HG02885 (cell line): ENCODE data around the gene KDM8.

Experiments
- ATAC-seq: cut with Tn5 transposase; IDR thresholded peaks from one replicate; pipeline ENCODE4 v1.9.1; 2021; ENCODE audit warnings: mild to moderate bottlenecking; ENCODE audit not compliant: unreplicated experiment, poor library complexity

Gene KDM8

DNA sequence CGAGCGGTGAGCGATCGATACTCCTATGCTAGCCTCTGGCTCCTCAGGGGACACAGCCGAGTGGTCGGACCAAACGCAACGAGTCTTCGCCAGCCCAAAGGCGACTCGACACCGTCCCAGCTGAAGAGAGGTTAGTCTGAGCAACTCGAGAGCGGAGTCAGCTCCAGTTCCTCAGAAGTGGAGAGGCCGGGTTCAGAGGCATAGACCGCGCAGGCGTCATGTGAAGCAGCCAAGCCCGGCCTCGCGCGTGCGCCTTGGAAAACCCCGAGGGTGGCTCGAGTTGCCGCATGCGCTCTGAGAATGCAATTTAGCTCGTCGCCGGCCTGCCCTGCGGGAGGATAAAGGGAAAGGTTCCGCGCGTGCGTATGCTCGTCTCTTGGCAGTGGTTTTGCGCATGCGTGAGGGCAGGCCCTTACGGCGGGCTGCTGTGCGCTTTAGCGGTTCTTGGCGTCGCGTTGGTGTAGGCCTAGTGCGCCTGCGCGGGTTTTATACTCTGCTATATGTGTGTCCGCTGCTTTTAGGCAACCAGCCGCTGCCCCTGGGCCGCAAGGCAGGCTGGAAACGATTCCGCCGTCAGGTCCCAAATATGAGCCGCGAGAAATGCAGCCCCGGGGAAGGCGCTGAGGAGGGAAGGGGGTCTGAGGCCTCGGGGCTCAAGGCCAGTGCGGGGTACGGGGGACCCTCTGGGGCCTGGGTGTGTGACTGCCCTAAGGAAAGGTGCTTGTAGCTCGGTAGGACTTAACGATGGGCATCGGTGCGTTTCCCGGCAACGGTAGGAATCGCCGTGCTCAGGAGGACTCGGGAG, at the start of gene KDM8:
Gene KDM8 (plus strand): TSS at position 20 of the 805 bp plus-strand sequence. CDS start 6,598 bp downstream, outside the sequence.
- peak; percentile 83 for ATAC-seq

DNA sequence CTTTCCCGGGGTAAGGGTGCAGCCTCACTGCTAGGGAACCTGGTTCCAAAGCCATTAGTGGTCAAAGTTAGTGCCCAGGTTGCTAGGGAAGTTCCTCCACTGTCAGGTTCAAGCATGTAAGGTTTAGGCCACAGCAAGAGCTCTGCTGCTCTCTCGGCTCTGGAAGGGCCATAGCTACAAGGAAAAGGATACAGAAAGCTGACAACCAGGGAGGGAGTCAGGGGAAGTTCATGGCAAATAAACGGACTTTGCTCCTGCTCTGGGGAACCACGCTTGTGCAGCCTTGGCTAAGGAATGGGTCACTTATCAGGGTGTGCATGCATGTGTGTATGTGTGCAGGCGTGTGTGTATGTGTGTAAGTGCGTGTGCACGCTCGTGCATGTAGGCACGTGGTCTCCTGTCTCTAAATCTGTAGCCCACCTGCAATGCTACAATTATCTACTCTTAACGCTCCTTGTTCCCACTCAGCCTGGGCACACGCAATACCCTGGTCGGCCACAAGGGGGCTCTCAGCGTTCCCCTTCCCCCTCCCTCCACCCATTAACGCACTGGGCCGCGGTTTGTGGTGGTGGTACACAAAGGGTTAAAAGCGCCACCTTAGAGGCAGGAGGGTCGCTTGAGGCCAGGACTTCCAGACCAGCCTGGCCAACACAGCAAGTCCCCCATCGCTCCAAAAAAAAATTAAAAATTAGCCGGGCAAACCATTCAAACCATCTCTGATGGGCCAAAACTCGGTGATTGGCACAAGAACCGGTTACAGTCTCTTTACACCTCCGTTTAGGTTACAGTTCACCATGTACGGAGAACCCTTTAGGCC, 48.4 kb upstream of the KDM8 start:
- no peak for ATAC-seq

DNA sequence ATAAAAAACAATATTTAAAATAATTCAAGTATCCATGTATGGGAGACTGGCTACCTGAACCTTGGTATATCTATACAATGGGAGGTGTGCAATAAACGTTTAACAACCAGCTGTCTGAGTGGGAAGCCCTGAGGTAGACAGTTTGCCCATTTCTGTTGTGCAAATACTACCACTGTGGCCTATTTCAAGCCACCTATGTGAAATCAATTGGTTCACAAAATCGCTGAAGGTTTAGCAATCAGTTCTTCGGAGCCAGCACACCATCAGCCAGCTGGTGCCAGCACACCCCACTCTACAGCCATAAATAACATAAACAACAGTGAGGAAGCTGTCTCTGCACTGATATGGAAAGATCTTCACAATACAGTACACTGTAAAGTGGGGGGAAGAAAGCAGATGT, 46.7 kb upstream of the KDM8 start:
- ATAC-seq, result no peak

DNA sequence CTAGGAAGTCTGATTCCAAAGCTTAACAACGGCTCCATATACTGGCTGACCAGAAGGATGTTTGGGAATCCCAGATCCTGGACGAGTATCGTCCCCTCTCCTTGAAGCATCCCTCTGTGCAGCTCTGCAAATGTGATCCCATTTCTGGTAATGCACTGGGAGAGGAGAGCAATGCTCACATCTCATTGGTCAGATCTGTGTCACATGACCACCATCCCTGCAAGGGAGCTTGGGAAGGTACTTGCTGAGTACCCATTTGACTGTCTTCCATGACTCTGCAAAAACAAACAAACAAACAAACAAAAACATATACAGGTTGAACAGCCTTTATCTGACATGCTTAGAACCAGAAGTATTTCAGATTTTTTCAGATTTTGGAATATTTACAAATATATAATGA, 41.9 kb upstream of the KDM8 start:
- no peak for ATAC-seq

DNA sequence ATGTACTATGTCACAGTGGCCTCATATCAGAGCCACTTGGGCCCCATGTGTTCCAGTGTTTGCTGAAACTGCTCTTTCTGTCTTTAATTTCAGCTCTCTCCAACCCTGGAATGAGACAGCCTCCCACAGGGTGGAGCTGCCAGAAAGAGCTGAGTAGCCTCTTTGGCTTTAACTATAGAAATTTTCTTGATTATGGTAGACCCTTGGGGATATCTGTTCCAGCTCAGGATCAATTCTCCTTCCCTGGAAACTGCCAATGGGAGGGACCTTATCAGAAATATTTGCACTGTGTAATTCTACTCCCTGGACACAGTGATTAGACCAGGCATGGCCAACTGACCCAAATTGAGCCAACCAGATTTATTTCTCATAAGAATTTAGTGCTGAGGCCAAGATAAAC, 39.0 kb upstream of the KDM8 start:
- ATAC-seq, result no peak

DNA sequence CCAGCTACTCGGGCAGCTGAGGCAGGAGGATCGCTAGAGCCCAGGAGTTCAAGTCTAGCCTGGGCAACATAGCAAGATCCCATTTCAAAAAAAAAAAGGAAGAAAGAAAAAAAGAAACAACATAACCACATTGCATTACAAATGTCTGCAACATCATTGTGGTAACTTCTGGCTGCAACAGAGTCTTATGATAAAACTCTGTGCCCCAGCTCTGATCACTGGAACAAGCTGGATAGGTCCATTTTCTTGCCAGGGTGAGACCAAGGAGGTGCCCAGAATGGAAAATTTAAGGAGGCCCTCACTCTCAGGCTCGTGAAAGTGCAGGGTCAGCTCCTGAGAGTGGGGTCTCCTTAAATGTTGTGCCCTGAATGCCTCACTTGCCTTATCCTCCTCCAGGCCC, 37.8 kb upstream of the KDM8 start:
- ATAC-seq, result no peak

DNA sequence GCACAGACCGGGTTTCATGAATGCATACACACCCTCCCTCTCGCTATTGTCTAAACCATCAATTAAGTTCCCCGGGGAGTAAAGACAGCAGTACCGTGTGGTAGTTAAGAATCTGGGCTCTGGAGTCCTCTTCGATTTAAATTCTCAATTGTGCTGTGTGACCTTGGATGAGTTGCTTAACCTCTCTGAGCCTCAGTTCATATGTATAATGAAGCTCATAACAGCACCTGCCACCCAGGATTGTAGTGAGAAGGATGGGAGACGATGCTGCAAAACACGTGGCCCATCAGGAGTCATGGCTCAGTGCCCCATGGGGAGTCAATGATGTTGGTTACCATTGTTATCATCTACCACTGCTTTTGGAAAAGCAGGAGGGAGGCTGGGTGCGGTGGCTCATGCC, 34.5 kb upstream of the KDM8 start:
- no peak for ATAC-seq

DNA sequence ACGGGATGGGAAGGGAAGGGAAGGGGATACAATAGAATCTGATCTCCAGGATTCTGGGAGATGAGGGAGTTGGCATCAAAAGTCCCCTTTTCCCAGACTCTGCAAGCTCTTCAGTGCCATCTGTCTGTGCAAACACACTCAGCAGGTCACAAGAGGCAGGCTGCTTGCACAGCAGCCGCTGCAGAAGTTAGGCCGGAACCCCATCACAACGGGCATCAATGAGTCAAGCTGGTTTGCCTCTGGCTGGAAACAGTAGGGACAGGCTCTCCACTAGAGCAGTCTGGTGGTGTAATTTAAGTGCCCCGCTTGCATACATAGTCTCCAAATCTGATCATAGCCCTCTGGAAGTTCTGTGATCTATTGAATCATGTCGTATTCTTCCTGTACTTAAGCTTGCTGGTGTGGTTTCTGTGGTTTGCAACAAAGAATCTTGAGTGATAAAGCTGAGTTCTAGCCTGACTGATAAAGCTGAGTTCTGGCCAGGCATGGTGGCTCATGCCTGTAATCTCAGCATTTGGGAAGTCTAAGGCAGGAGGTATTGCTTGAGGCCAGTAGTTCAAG, 33.7 kb upstream of the KDM8 start:
- no peak for ATAC-seq

DNA sequence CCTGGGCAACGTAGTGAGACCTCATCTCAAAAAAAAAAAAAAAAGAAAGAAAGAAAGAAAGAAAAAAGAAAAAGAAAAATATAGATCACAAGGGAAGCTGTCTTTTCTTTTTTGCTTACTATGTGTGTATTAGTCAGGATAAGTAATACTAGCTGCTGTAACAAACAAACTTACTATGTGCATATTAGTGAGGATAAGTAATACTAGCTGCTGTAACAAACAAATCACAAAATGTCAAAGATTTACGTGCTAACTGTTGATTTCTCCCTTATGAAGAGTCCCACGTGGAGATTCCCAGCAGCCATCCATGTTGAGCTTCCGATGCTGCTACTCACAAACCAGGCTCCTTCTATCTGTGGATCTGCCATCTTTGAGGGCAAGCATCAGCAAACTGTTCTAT, 31.7 kb upstream of the KDM8 start:
- ATAC-seq, result no peak

DNA sequence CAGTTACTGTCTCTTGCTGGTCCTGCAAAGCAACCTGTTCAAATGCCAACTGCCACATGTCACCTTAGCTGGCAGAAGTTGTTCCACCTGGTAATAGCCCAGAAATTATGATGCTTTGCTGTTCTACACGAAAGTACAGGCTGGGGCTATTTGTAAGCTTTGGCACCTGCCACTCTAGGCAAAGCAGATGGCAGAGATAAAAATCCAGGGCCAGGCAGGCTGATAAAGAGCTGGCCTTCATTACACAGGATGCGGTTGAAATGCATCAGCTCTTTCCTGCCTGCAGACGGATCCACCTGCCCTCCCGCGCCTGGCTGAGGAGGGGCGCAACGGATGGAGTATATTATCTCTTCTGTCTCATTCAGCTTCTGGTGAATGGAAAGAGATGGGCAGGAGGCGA, 29.3 kb upstream of the KDM8 start:
- ATAC-seq, result no peak

DNA sequence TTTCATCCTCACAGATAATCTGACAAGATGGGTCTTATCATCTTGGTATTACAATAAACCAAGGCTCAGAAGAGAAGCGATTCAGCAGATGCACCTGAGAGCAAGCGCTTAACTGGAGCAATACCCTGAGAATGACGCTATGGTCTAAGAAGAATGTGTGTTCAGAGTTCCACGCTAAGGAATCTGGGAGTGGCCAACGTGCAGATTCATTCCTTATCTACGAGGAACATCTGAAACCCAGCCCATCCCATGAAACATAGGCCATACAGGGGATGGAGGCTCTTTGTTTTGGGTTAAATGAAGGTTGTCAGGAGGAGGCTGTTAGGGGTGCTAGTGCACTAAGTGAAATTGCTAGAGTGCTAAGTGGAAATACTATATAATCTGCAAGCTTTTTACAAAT, 28.5 kb upstream of the KDM8 start:
- ATAC-seq, result no peak

DNA sequence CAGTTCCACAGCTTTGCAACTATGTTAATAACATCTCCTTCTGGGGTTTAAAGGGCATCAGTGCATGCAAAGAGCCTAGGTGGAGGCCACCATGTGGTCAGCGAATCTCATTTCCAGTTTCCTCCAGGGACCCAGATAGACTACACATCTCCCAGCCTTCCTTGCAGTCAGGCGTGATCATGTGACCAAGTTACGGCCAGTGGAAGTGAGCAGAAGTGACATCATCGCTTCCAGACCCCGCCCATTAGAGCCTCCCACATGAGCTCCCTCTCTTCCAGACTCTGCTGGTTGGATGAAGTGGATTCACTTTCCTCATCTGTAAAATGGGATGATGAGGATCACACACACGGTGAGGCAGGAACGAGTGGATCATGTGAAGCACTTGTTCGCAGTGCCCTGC, 27.4 kb upstream of the KDM8 start:
- ATAC-seq, result no peak

DNA sequence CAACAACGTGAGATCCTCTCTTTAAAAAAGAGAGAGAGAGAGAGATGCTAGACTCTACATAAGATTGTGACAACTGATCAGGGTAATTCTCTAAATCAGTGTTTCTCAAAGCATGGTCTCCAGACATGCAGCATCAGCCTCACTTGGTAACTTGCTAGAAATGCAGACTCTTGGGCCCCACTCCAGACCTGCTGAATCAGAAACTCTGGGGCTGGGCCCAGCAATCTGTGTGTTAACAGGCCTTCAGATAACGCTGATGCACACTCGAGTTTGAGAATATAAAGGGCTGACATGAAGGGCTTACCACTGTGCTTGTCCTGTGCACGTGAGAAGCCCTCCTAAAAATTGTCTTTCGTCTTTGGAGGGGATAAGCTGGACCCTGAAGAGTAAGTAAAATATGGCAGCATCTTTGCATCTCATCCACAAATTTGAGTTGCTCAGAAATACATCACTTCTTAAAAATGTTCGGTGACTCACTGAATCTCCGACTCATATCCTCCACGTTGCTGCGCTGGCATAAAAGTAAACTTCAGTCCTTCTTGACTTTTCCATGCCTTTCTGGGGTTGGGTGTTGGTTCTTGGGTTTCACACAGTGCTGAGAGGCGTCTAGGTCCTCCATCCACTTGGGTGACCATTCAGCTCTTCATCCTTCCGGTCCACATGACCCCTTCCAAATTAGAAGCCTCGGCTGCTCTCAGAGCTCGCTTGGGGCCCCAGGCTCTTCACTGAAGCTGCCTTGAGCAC, 26.1 kb upstream of the KDM8 start:
- no peak for ATAC-seq

DNA sequence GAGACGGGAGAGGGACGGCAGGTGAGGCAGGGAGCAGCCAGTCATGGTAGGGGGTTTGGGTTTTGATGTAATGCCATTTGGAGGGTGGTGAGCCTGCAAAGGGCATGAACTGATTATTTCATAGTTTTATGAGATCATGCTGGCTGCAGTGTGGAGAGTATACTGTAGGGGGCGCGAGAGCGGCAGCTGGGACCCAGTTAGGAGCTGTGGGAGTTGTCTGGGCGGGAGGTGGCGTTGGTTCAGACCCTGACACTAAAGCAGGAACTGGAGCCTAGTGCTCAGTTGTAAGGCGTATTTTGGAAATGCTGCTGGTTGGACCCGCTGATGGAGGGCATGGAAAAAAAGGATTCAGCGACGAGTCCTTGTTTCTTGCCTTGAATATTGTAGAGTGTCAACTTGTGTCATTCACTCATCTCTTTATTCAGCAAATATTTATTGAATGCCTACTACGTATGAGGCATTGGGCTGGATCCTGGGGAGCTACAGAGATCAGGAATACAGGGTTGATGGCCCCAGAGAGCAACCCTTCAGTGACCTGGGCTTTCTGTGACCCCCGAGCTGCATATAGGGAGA, 23.7 kb upstream of the KDM8 start:
- peak; percentile 83 for ATAC-seq

DNA sequence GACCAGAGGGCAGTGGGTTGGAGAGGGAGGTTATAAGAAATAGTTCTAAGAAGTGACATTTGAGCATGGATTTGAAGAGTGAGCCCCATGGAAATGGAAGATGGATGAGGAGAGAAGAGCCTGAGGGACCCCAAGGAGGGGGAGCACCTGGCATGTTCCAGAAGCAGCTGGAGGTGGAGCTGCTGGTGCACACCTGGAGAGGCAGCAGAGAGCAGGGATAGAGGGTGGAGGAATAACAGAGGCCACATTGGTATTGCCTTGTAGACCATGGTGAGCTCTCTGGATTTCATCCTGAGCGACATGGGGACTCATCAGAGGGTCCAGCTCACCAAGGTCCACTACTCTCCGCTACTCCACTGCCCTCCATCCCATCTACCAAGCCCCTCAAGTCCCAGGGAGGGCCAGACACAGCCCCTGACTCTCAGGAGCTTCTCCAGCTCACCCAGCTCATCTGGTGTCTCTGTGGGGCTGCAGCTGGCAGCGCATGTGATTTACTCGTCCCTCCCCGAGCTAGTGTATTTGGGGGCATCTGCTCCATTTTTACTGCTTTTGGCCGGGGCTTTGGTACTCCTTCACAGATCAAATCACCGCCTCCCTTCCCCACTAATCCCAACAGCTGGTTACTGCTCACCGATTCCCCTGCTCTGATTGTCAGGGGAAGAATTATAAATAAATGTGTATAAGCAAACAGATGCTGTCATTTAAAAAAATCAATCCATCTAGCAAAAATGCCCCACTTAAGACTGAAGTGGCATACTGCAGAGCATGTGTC, 22.1 kb upstream of the KDM8 start:
- ATAC-seq, result no peak

DNA sequence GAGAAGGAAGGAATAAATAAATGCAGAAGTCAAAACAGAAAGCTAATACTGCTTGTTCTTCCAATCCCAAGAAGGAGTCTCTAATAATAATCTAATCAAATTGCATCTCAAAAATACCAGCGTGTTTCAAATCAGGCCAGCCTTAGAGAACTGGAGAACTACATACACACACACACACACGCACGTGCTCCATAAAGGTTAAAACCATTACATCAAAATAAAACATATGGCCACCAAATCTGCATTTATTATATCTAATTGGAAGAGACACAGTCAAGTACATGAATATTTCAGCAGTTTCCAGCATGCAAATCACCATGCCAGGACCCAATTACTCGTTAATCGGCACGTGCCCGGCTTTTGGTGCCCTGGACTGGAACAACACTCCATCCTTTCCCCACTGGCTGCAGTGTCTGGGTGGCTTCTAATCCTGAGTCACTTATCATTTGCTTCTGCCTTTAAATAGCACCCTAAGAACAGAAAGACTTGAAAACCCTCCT, 20.4 kb upstream of the KDM8 start:
- no peak for ATAC-seq

DNA sequence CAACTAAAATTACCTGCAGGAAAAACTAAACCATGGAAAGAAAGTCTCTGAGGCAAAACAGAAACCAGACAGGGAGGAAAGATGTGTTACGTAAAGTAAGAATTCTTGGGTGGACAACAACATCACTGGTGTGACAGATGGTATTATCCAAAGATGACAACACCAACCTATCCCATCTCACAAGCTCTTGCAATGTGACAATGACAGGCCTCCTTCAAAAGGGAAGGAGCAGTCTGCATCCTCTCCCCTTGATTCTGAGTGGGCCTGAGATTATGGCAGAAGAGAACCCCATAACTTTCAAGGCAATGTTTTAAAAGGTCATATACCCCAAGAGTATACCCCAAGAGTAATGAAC, 17.6 kb upstream of the KDM8 start:
- ATAC-seq, result no peak

DNA sequence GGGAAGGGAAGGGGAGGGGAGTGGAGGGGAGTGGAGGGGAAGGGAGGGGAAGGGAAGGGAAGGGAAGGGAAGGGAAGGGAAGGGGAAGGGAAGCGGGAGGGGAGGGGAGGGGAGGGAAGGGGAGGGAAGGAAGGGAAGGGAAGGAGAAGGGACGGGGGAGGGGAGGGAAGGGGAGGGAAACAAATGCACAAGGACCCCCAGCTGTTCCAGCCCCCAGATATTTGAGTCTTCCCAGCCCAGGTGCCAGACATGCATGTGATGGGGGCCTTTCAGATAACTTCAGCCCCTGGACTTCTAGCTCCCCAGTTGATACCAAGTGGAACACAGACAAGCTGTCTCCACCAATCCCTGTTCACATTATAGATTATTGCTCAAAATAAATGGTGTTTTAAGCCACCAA, 14.7 kb upstream of the KDM8 start:
- no peak for ATAC-seq

DNA sequence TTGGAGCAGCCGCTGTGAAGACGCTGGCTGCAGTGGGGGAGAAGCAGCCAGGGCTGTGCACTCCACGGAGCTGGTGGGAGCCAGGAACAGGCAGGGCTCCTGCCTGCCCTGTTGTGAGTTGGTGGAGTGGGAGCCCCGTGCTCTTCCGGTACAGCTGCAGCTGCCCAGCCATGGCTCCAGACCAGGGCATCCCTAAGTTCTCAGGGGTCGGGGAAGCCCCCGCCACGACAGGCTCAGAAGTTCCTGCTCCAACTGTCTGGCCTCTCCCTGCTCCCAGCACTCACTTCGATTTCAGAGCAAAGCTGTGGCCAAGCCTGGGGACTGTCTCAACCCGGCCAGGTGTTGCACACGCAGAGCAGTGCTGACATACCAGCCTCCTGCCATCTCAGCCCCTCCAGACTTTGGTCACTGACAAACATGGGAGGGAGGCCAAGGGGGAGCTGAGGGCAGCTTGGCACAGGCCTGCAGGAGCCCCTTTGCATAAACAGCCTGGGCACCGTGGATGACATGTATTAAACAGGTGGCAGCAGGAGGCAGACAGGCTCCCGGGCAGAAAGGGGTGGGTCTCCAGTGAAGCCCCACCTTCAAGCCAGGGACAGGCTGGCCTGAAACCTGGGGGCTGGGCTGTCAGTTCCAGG, 13.9 kb upstream of the KDM8 start:
- ATAC-seq, result no peak
